GM23338 (cell line): ENCODE data around the gene CNTN5.
"Not testable (repeated sequence)": the region's sequence is repeated elsewhere in the genome, so short reads cannot be mapped to it uniquely, and the experiment has no call there.

Experiments
- CREB1 ChIP-seq: fragments of 250-450 bp; sonication (Bioruptor Pico); IDR thresholded peaks from 2 replicates; pipeline ENCODE4 v1.5.0; 2020; ENCODE audit warnings: low read depth, mild to moderate bottlenecking, moderate library complexity
- CTCF ChIP-seq, 2 experiments: fragments of 200-600 bp in 1 of 2; sonication (generic) in 1 of 2; conservative IDR thresholded peaks; 2 replicates each; pipeline versions ENCODE4 v1.5.1 to v1.6.1; 2016 to 2017; ENCODE audit warnings: antibody characterized with exemption in 2 of 2, low read depth in 2 of 2, mild to moderate bottlenecking in 2 of 2, moderate library complexity in 1 of 2
- ETS1 ChIP-seq: IDR thresholded peaks from 2 replicates; pipeline ENCODE4 v1.6.1; 2016; ENCODE audit warnings: antibody characterized with exemption
- EZH2 ChIP-seq: fragments of 200-600 bp; sonication (generic); IDR thresholded peaks from one replicate; pipeline ENCODE4 v1.8.0; 2017; ENCODE audit warnings: antibody characterized with exemption, mild to moderate bottlenecking, low read depth; ENCODE audit not compliant: unreplicated experiment
- EZH2phosphoT487 ChIP-seq: fragments of 200-600 bp; sonication (generic); IDR thresholded peaks from one replicate; pipeline ENCODE4 v1.8.1; 2018; ENCODE audit warnings: antibody characterized with exemption; ENCODE audit not compliant: unreplicated experiment
- JUNB ChIP-seq: IDR thresholded peaks from one replicate; pipeline ENCODE4 v1.6.1; 2016; ENCODE audit warnings: antibody characterized with exemption; ENCODE audit not compliant: unreplicated experiment
- POLR2AphosphoS5 ChIP-seq: IDR thresholded peaks from 2 replicates; pipeline ENCODE4 v1.6.1; 2016; ENCODE audit warnings: antibody characterized with exemption, low read depth
- REST ChIP-seq: IDR thresholded peaks from one replicate; pipeline ENCODE4 v1.6.1; 2018; ENCODE audit warnings: antibody characterized with exemption; ENCODE audit not compliant: unreplicated experiment
- STAT1 ChIP-seq: IDR thresholded peaks from one replicate; pipeline ENCODE4 v1.6.1; 2016; ENCODE audit warnings: antibody characterized with exemption; ENCODE audit not compliant: unreplicated experiment
- ZNF114 ChIP-seq: fragments of 250-450 bp; sonication (Bioruptor Pico); IDR thresholded peaks from 2 replicates; pipeline ENCODE4 v1.5.0; 2020; ENCODE audit warnings: mild to moderate bottlenecking, moderate library complexity
- ZNF331 ChIP-seq: fragments of 250-450 bp; sonication (Bioruptor Pico); IDR thresholded peaks from 2 replicates; pipeline ENCODE4 v1.5.0; 2020; ENCODE audit warnings: low read depth, mild to moderate bottlenecking, moderate library complexity

GRCh38 chr11:99836739-99837138, 816.0 kb downstream of the CNTN5 start:
- TF ChIP-seq EZH2; POLR2AphosphoS5; CTCF (conservative IDR thresholded peaks at IDR 0.05; ENCODE audit: low read depth in 2 of 2); CREB1 (CRISPR knock-in tag); EZH2phosphoT487; ZNF114; JUNB; REST; STAT1; ETS1; ZNF331 (CRISPR knock-in tag): not testable (repeated sequence)
